Motor neuron (in vitro differentiated cells): ENCODE results near the gene FGGY. TPM values are rescaled to one million over a fixed set of nuclear protein-coding genes. Genes with fewer than 3 reads are reported as not detected.

ENCODE experiments used
- ATAC-seq, 8 experiments: fragments of 200-7000 bp; cut with Tn5 transposase; replicated peaks in 6 of 8; 2 replicates each; pipeline ENCODE4 v1.8.0; 2021; ENCODE audit warnings: mild to moderate bottlenecking in 8 of 8, moderate library complexity in 8 of 8
- H3K27ac ChIP-seq, 2 donors: fragments of 250-450 bp; sonication (Bioruptor Pico); 2 replicates each; pipeline ENCODE4 v1.9.0; 2021; ENCODE audit warnings: antibody characterized with exemption in 2 of 2, mild to moderate bottlenecking in 2 of 2, moderate library complexity in 1 of 2
- H3K4me1 ChIP-seq, 2 donors: fragments of 250-450 bp; sonication (Bioruptor Pico); replicated peaks in 1 of 2; 2 replicates each; pipeline ENCODE4 v1.6.1; 2021; ENCODE audit warnings: antibody characterized with exemption in 2 of 2, mild to moderate bottlenecking in 2 of 2, moderate library complexity in 1 of 2
- H3K4me3 ChIP-seq, 5 donors: fragments of 250-450 bp; sonication (Bioruptor Pico); 2 replicates each; pipeline ENCODE4 v1.9.0; 2021; ENCODE audit warnings: antibody characterized with exemption in 5 of 5, mild to moderate bottlenecking in 5 of 5, moderate library complexity in 4 of 5
- WGBS, 10 experiments: fragments of 450-650 bp; shearing (Covaris generic); methylation state at CpG; one replicate each; pipeline ENCODE4 v1.0.0; 2022; 5-methylcytosine and 5-hydroxymethylcytosine counted together
- in situ Hi-C, 9 experiments: fragments of 400-800 bp; cut with MboI; loops; one replicate each; pipeline ENCODE4 v1.15.0; 2021; ENCODE audit warnings: low sequenced_read_pairs in 9 of 9, low pct_unique_long_range_greater_than_20kb in 2 of 9; ENCODE audit not compliant: unreplicated experiment in 9 of 9
- total RNA-seq, 8 experiments: library from RNA; unstranded; fragments of 300-600 nt; gene quantifications; 2 replicates each; pipeline versions ENCODE4 v1.2.3 to v1.2.4, GENCODE V29; 2022

The FGGY gene
- total RNA-seq, 8 experiments from 2014 or later = 8.4 to 33.0 (median 18.6) TPM

DNA sequence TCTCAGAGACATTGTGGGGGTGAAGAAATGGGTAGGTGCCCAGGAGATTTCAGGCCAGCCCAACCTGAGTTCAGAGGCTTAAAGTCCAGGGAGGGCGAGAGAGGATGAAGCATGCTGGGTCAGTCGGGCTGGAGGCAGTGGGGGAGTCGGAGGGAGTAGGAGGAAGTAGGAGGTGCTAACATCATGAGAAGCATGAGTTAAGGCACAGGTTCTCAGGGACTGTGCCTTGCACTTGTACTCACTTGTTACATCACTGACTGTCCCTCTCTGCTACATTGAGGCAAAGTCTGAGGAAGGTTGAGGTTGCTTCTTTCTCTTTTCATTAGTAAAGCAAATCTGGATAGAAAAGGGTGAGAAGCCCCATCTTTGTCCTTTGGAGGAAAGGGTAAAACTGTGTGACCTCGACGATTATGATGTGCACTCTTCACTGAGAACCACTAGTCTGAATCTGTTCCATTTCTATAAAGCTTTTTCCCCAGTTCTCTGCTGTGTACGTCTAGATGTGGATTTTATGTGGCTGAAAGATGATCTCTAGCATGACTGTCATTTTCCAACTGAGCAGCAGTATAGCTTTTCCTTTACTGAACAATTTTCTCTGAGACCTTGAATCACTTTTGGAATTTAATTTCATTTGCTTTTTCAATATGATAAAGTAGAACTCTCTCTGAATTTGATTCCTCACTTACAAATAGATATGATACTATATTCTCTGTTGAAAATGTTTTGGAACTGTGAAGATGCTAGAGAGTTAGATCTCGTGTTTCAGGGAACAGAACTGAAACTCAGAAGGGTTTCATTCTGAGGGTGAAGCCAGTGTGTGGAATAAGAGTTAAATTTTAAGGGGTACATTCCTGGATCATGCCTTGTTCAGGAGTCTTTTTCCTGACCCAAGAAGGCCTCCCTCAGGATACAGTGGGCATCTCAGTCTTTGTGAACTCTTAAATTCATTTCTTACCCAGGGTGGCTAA, 94.6 kb downstream of the FGGY start:
- Histone ChIP-seq H3K27ac (no peak overlapping the region), H3K4me1 (peaks cover 24 to 26% of the 10 kb centered on the region in 2 donors), H3K4me3 (no peak overlapping the region)
- 20 to 100% (median 88%) methylated on average over 2 to 7 of the region's 7 CpGs for WGBS, 10 experiments
- ATAC-seq = no peak
- in situ Hi-C loops = no loop called here

GRCh38 chr1:59393211-59394180, 96.6 kb downstream of the FGGY start:
- peak; percentile 71 to 96 (median 94) for ATAC-seq
- Histone ChIP-seq H3K4me3 (no peak overlapping the region), H3K27ac (peak overlapping the region; percentile 47 to 64), H3K4me1 (peaks cover 24 to 26% of the 10 kb centered on the region in 2 donors)
- WGBS, 10 experiments = 11 to 47% (median 29%) methylated on average over 2 to 7 of the region's 7 CpGs
- in situ Hi-C loops = no loop called here

DNA sequence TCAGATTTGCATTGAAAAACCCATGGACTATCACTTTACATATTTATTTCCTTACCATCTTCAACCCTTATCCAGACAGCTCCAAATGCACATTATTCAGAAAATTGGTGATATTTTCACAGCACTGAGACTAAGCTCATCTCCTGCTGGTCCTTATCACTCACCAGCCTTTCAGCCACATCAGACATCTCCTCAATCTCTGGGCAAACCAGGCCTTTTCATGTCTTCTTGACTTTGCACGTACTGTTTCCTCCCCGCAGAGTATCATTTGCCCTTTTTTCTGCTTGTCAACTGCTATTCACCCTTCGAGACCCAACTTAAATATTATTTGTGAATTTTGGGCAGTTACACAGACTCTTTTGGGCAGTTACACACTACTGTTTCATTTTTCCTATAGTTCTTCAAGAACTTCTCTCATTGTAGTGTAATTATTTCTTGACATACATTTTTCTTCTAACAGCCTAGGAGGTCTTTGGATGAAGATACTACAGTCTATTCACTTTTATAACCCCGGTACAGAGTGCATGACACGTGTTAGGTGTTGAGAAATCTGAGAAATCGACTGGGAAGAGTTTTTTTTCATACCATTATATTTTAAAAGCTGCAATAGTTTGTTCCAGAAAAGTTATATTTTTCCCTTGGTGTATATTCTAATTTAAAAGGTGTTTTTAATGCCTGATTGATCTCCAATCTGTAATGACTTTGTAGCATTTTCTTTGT, 98.0 kb downstream of the FGGY start:
- no peak overlapping the region for H3K27ac ChIP-seq
- H3K4me1 ChIP-seq = peaks cover 24 to 26% of the 10 kb centered on the region in 2 donors
- H3K4me3 ChIP-seq = no peak overlapping the region
- in situ Hi-C loops = no loop called here
- no peak for ATAC-seq
- 75 to 97% (median 87%) methylated on average over 1 to 6 of the region's 6 CpGs; no CpG with 5 or more reads in 1 of the 10 experiments for WGBS, 10 experiments

DNA sequence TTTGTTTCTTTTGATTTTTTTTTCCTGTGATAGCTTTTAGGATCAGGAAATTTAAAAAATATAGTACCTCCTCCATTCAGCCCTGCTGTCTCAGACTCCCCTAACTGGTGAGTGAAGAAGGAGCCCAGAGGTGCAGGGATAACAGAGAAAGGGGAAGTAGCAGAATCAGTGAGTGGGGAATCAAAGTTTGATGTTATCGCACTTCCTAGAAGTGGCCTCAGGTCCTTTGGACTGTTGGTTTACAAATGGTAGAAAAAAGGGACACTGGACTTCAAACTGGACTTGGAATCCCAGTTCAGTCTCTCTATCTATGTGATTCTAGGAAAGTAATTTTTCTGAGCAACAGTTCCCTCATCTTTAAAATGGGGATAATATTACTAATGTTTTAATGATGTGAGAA, 99.5 kb downstream of the FGGY start:
- 86 to 100% (median 100%) methylated on average over 1 of the region's 1 CpG; no CpG with 5 or more reads in 5 of the 10 experiments for WGBS, 10 experiments
- in situ Hi-C loops = no loop called here
- Histone ChIP-seq H3K4me3 (no peak overlapping the region), H3K4me1 (peaks cover 24 to 26% of the 10 kb centered on the region in 2 donors), H3K27ac (no peak overlapping the region)
- no peak for ATAC-seq

- H3K27ac ChIP-seq = no peak overlapping the region
- 60 to 100% (median 85%) methylated on average over 1 to 7 of the region's 7 CpGs; no CpG with 5 or more reads in 1 of the 10 experiments for WGBS, 10 experiments
- in situ Hi-C loops = no loop called here
- peaks cover 23 to 24% of the 10 kb centered on the region in 2 donors for H3K4me1 ChIP-seq
- no peak for ATAC-seq
- no peak overlapping the region for H3K4me3 ChIP-seq
These were observed 100.4 kb downstream of the FGGY start for GRCh38 chr1:59397139-59397858.

GRCh38 chr1:59399642-59400041, 102.7 kb downstream of the FGGY start:
- Histone ChIP-seq H3K4me3 (no peak overlapping the region), H3K4me1 (peaks cover 2 to 12% of the 10 kb centered on the region in 2 donors), H3K27ac (no peak overlapping the region)
- no peak for ATAC-seq
- 0 to 60% (median 33%) methylated on average over 1 of the region's 1 CpG; no CpG with 5 or more reads in 3 of the 10 experiments for WGBS, 10 experiments
- in situ Hi-C loops = no loop called here

GRCh38 chr1:59401581-59401980, 104.7 kb downstream of the FGGY start:
- in situ Hi-C loops = no loop called here
- 25 to 100% (median 90%) methylated on average over 1 to 3 of the region's 3 CpGs for WGBS, 10 experiments
- no peak for ATAC-seq

GRCh38 chr1:59404796-59405195, 107.9 kb downstream of the FGGY start:
- H3K27ac ChIP-seq = no peak overlapping the region
- in situ Hi-C loops = no loop called here
- WGBS, 10 experiments = 22 to 100% (median 66%) methylated on average over 1 to 8 of the region's 8 CpGs; no CpG with 5 or more reads in 1 of the 10 experiments
- peaks cover 12 to 40% of the 10 kb centered on the region in 2 donors for H3K4me1 ChIP-seq
- peak in 6 of 8 experiments; percentile 28 to 97 (median 72) for ATAC-seq
- H3K4me3 ChIP-seq = no peak overlapping the region

More at GRCh38 chr1:59401581-59401980, 104.7 kb downstream of the FGGY start:
- no peak overlapping the region for H3K4me3 ChIP-seq
- H3K27ac ChIP-seq = no peak overlapping the region
- peaks cover 0 to 11% of the 10 kb centered on the region in 2 donors for H3K4me1 ChIP-seq

DNA sequence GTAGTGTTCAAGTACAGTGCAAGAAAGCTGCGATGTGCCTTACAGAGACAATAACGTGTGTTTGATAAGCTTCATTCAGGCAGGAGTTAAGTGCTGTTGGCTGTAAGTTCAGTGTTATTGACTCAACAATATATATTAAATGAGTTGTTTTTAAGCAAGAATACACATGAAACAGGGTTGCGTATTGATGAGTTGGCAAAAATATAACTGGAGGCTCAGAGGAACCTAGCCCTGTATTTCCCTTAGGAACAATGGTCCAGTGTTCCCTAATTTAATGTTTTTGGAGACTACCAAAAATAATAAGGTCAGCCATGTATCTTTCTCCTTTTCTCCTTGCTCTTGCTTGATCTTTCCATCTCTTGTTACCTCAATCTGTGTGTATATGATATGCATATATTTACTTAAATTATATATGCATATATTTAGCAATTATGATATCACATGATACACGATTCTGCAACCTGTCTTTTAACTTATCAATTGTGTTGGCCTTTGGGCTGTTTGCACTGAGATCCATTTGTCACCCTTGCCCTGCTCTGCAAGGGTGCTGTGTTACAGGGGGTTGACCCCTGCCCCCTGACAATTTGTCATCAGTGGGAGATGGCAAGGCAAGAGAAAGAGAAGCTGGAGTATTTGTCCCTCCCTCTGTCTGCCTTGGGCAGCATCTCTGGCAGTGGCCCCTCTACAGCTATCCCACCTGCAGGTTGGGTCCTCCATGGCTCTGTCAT, 109.7 kb downstream of the FGGY start:
- WGBS, 10 experiments = 80 to 100% (median 96%) methylated on average over 1 to 4 of the region's 4 CpGs; no CpG with 5 or more reads in 1 of the 10 experiments
- H3K4me1 ChIP-seq = peaks cover 12 to 42% of the 10 kb centered on the region in 2 donors
- in situ Hi-C loops = no loop called here
- H3K4me3 ChIP-seq = no peak overlapping the region
- ATAC-seq = no peak
- peak overlapping the region in 1 of 2 donors; percentile 2 for H3K27ac ChIP-seq

DNA sequence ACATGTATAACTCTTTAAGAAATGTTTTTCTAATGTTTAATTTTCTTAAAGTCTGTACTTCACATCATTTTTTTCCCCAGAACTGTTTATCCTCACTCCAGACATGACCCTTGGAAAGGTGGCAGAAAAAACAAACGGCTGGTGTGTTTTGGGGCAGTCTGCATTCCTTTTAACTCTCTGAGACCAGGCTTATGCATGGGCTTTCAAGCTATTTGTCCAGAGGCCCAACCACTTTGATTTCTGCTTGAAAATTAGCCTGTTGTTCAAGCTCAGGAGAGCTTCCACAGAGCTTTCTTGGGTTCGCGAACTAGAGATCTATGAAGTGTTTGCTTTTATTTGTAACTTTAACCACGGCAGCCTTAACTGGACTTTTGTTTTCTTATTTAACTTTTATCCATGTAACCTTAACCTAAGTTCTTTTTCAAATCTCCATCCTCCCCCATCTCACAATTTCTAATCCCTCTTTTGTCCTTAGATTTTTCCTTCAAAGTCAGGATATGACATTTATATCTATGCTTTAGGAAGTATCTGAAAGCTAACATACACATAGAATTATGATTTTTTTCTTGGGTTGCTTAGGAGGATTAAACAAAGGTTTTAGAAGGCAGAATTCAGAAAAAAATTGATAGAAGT, 111.8 kb downstream of the FGGY start:
- in situ Hi-C loops = no loop called here
- no peak overlapping the region for H3K4me3 ChIP-seq
- H3K27ac ChIP-seq = no peak overlapping the region
- WGBS, 10 experiments = 35 to 83% (median 51%) methylated on average over 2 to 4 of the region's 4 CpGs
- peaks cover 12 to 34% of the 10 kb centered on the region in 2 donors for H3K4me1 ChIP-seq
- ATAC-seq = no peak

GRCh38 chr1:59409549-59409948, 112.7 kb downstream of the FGGY start:
- H3K27ac ChIP-seq = no peak overlapping the region
- ATAC-seq = no peak
- in situ Hi-C loops = no loop called here
- H3K4me1 ChIP-seq = peaks cover 12 to 33% of the 10 kb centered on the region in 2 donors
- H3K4me3 ChIP-seq = no peak overlapping the region
